Measurements from ENCODE around the gene SNN. TPM values are rescaled to one million over a fixed set of nuclear protein-coding genes. Genes with fewer than 3 reads are reported as not detected.

SNN gene
- total RNA-seq, 2 experiments from 2014 or later: 8.2 to 9.5 TPM

DNA sequence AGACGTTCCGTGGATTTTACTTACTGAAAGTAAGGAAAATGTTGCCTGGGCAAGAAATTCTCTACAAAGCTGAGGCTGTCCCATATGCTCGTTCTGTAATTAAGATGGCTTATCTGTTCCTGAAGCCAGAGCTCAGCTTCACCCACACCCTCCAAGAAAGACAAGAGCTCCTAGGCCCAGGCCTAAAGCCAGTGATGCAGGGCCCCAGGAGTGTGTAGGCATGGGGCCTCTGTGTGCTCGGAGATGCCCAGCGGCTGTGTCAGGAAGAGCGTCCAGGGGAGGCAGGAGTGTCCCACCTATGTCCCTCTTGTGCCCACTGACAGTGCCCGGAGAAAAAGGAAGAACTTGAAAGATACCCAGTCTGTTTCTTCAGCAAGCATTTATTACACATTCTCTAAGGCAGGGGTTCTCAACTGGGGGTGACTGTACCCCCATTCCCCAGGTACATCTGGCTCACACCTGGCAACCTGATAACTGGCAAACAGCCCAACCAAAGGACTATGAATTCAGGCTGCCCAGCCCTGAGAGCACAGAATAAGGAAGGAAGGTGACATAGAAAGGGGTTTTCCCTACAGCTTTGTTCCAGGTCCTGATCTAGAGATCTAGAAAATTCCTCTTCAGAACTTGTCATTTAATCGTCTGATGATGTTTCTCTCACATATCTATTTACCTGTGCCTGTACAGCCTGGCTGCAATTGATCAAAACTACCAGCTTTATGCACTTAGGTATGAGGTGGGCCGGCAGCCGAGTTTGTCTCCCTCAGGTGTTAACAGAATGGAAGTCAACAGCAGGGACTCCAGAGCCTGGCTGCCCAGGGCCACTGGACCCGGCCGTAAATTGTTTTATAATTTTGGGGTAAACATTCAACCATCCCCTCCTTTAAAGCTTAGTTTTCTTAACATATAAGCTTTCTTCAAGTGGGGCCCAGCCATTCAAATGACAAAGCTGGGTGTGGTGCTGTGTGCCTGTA is 12.0 kb downstream of the SNN start:
- H3K4me1 Mint-ChIP-seq (ENCODE audit: low read depth): peaks cover 69% of the 10 kb centered on the region
- H3K27me3 Mint-ChIP-seq: no peaks in the 10 kb centered on the region
- no peaks in the 10 kb centered on the region for H3K9me3 Mint-ChIP-seq
- intact Hi-C loops (cut with micrococcal nuclease): no loop called here
- ChIA-PET CTCF (interaction anchor here (1.1 kb wide), 1 partner anchor 274 kb away, joined by 4 read pairs; no protein-coding TSS in a partner anchor), POLR2A (interaction anchor here (1.1 to 2.1 kb wide), 2 partner anchors 11 to 160 kb away, joined by 3 to 7 read pairs; partner anchors contain the start of gene SNN)
- ATAC-seq (no peak), DNase-seq (no peak)
- peaks cover 33% of the 10 kb centered on the region for H3K36me3 Mint-ChIP-seq (ENCODE audit: low read depth)
- peak overlapping the region; percentile 83 for H3K27ac Mint-ChIP-seq
- no peak overlapping the region for H3K4me3 Mint-ChIP-seq
- TF ChIP-seq CTCF (IDR thresholded peaks at IDR 0.05): no peak

DNA sequence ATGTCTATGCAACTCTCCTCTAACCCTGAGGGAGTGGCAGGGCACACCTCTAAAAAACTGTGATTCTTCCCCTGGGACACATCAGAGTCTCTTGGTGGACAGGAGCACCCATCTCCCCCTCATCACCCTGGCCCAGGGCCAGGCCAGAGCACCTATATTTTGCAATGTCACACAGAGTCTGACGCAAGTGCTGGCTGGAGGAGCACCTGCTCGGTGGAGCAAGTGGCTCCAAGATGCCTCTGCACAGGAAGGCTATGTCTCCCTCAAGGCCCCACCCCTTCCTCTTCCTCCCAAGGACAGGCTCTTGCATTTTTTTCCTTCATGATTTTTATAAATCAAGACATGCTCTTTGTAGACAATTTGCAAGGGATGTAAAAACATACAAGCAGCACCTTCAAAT is 13.3 kb downstream of the SNN start:
- ChIA-PET POLR2A (no interaction called here), CTCF (interaction anchor here (0.7 to 1.1 kb wide), 4 partner anchors 27 to 275 kb away, joined by 3 to 5 read pairs (median 4); no protein-coding TSS in a partner anchor)
- Mint-ChIP-seq H3K9me3 (no peaks in the 10 kb centered on the region), H3K27me3 (no peaks in the 10 kb centered on the region), H3K4me3 (no peak overlapping the region), H3K4me1 (ENCODE audit: low read depth) (peaks cover 60% of the 10 kb centered on the region), H3K36me3 (ENCODE audit: low read depth) (peaks cover 29% of the 10 kb centered on the region), H3K27ac (peak overlapping the region; percentile 83)
- ATAC-seq: peak; percentile 17
- TF ChIP-seq CTCF (IDR thresholded peaks at IDR 0.05): no peak
- no peak for DNase-seq
- intact Hi-C loops (cut with micrococcal nuclease): no loop called here

GRCh38 chr16:11681976-11682654 is 13.9 kb downstream of the SNN start:
- ChIA-PET CTCF (interaction anchor here (0.7 to 1.0 kb wide), 3 partner anchors 27 to 276 kb away, joined by 3 to 5 read pairs (median 3); no protein-coding TSS in a partner anchor), POLR2A (interaction anchor here (2.3 kb wide), 1 partner anchor 13 kb away, joined by 7 read pairs; no protein-coding TSS in a partner anchor)
- H3K27me3 Mint-ChIP-seq: no peaks in the 10 kb centered on the region
- no peak for TF ChIP-seq CTCF (IDR thresholded peaks at IDR 0.05)
- no peak overlapping the region for H3K4me3 Mint-ChIP-seq
- no peaks in the 10 kb centered on the region for H3K9me3 Mint-ChIP-seq
- peaks cover 31% of the 10 kb centered on the region for H3K36me3 Mint-ChIP-seq (ENCODE audit: low read depth)
- peak overlapping the region; percentile 83 for H3K27ac Mint-ChIP-seq
- peaks cover 57% of the 10 kb centered on the region for H3K4me1 Mint-ChIP-seq (ENCODE audit: low read depth)
- no peak for DNase-seq
- intact Hi-C loops (cut with micrococcal nuclease): no loop called here
- no peak for ATAC-seq

DNA sequence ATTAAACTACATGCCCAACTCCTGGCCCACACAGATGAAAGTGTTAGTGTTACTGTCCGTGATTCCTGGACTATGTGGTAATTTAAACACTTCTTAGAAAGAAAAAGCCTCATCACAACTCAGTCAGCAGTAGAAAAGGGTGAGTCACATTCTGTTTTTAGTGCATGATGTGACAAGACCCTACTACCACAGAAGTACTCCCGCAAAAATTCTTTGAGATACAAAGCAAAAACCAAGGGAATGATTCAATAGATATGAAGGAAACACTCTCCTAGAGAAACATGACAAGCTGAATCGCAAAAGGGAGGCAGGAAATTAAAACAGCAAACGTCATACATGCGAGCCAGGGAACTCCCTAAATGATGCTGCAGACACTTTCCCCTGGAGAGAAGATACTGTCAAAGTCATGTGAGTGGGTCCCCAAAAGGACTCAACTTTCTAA is 14.4 kb downstream of the SNN start:
- H3K9me3 Mint-ChIP-seq: no peaks in the 10 kb centered on the region
- H3K4me1 Mint-ChIP-seq (ENCODE audit: low read depth): peaks cover 53% of the 10 kb centered on the region
- DNase-seq (no peak), ATAC-seq (peak; percentile 40)
- TF ChIP-seq CTCF (IDR thresholded peaks at IDR 0.05): no peak
- ChIA-PET CTCF (interaction anchor here (0.8 to 1.0 kb wide), 2 partner anchors 28 to 276 kb away, joined by 3 to 5 read pairs; no protein-coding TSS in a partner anchor), POLR2A (interaction anchor here (2.3 kb wide), 1 partner anchor 13 kb away, joined by 7 read pairs; no protein-coding TSS in a partner anchor)
- H3K4me3 Mint-ChIP-seq: no peak overlapping the region
- intact Hi-C loops (cut with micrococcal nuclease): no loop called here
- peaks cover 35% of the 10 kb centered on the region for H3K36me3 Mint-ChIP-seq (ENCODE audit: low read depth)
- peak overlapping the region; percentile 47 for H3K27ac Mint-ChIP-seq
- H3K27me3 Mint-ChIP-seq: no peaks in the 10 kb centered on the region
